NCI-H2196 treated with DMSO at 0.1 percent for 48 hours (cell line): ENCODE measurements around the gene DMRT1.
"Not testable (repeated sequence)": the region's sequence is repeated elsewhere in the genome, so short reads cannot be mapped to it uniquely, and the experiment has no call there.

Experiments used
- DNase-seq: peaks from one replicate; lab custom pipeline; 2025; ENCODE audit not compliant: unreplicated experiment; lab: John Stamatoyannopoulos, UW

DMRT1 gene

DNA sequence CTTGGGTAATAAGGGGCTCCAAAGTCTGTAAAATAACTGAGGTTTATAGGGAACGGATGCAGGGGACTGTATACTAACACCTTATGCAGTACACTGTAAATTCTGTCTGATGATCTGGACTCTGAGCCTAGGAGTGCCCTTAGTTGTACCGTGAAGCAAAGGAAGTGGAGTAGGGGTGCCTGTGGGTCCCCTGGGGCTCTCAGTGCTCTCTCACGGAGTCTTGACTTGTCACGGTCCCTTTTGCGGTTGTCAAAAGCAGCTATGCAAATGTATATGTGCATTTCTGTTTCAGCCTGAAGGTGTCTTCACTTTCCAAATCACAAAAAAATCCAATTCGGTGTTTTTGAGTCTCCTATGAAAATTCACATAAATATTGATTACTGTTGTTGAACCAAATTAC lies 17.8 kb downstream of the DMRT1 start:
- DNase-seq: no peak

GRCh38 chr9:860706-861105 lies 19.2 kb downstream of the DMRT1 start:
- DNase-seq: no peak

- DNase-seq: not testable (repeated sequence)
These were observed 20.0 kb downstream of the DMRT1 start for GRCh38 chr9:861525-861924.

DNA sequence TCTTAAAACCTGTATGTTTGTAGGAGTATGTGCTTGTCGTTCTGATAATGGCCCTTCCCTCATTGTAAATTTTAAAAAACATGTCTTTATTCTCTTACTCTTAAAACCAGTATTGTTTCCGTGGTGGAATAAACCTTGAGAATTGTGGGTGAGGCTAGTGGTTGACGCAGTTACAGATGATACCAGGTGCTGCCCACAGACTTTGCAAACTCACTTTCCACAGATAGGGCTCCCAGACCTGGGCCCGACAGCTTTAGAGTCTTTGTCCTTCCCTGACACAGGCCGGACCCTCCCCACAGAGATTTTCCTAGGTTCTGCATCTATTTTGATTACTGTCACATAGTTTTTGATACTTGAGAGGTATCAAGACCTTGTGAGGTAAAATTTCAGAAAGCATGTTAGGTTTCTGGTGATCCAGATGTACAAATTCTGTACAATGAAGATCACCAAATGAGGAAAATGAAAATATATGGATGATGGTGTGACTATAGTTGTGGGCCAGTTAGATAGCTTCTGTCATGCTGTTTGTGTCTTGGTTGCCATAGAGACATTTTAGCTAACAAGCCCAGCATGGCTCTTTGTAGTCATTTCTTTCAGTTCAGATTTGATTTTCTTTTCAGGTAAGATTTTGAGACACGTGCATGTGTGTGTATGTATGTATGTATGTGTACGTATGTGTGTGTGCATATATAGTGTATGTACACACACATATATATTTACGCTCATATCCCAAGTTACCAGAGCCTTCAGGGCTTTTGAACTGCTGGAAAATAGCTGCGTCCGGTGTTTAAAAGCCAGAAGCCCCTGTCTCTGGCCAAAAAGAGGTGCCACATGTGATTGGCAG lies 33.8 kb downstream of the DMRT1 start:
- no peak for DNase-seq

- DNase-seq: no peak
These were observed 34.9 kb downstream of the DMRT1 start for GRCh38 chr9:876425-876824.

DNA sequence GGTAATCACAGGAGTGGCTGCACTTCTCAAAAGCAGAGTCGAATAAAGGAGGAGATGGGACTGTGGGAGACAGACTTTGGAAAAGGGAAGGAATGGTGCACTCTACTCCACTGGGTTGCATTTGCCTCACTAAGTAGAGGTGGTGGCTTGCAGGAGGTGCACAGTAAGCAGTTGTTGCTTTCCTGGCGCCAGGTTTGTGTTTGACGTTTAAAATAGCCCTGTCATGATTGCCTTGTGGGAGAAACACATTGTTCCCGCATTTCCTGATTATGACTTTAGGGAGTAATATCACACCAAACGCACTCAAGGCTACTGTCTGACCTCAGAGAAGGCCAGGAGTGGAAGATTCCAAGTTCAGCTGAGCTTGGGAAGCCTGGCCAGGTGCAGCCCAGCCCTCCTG lies 36.7 kb downstream of the DMRT1 start:
- no peak for DNase-seq

- DNase-seq: no peak
These were observed 39.2 kb downstream of the DMRT1 start for GRCh38 chr9:880725-881124.

DNA sequence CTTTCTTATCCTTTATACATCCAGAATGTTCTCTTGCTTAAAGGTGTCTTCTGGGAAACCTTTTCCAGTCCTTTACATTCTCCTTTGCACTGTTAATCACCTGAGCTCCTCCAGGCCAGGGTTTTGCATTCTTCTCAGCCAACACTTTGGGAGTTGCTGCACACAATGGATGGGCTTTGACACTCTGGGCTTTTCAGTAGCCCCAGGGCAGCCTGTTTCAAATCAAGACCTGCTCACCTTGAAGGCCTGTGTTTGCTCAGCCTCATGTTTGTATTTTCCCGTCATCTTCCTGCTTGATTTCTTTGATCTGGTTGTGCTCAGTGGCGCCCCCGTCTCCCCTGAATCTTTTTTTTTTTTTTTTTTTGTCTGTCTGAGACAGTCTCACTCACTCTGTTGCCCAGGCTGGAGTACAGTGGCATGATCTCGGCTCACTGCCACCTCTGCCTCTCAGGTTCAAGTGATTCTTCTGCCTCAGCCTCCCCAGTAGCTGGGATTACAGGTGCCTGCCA lies 41.0 kb downstream of the DMRT1 start:
- no peak for DNase-seq

- DNase-seq: no peak
These were observed 41.5 kb downstream of the DMRT1 start for GRCh38 chr9:883011-883410.

DNA sequence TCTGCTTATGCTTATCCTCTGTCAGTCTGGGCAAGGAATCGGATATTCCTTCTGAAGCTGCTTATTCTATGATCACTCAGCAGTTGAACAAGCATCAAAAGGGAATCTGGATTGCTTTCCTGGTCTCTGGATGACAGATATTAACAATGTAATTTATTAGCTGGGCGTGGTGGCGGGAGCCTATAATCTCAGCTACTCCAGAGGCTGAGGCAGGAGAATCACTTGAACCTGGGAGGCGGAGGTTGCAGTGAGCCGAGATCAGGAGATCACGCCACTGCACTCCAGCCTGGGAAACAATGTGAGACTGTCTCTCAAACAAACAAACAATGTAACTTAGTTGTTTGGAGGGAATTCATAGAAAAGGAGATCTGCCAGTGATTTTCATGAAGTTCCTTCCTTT lies 45.4 kb downstream of the DMRT1 start:
- no peak for DNase-seq

DNA sequence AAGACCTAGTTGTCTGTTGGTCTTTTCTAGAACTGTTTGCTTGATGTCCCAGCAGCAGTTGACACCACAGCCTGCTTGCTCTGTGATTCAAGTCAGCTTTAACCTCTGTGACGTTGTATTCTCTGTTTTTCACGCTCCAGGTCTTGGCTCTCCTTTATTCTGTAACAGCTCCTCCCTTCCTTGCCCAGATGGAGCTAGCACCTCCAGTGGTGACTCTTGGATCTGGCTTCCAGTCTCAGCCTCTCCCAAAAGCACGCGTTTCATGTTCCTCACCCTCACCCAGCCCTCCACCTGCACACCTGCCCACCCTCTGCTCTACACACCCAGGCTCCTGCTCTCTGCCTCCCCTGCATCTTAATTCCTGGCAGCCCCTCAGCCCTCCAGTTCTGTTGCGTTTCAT lies 50.6 kb downstream of the DMRT1 start:
- DNase-seq: no peak

DNA sequence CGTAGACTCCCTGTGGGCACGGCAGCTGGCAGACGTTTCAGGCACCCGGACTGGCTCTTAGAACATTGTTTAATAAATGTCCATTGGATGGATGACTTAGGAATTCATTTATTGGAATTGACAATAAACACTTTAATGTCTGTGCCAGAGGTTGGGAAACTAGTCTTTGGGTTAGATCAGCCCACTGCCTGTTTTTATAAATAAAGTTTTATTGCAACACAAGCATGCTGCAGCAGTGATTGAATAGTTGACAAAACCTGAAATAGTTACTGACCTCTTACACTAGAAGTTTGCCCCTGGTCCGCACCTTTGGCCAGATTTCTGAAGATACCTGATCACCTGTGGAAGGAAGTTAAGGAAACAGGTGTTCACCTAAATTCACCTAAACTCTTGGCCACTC lies 51.6 kb downstream of the DMRT1 start:
- DNase-seq: no peak

- DNase-seq: peak; percentile 84
These were observed 52.4 kb downstream of the DMRT1 start for GRCh38 chr9:893843-894420.

DNA sequence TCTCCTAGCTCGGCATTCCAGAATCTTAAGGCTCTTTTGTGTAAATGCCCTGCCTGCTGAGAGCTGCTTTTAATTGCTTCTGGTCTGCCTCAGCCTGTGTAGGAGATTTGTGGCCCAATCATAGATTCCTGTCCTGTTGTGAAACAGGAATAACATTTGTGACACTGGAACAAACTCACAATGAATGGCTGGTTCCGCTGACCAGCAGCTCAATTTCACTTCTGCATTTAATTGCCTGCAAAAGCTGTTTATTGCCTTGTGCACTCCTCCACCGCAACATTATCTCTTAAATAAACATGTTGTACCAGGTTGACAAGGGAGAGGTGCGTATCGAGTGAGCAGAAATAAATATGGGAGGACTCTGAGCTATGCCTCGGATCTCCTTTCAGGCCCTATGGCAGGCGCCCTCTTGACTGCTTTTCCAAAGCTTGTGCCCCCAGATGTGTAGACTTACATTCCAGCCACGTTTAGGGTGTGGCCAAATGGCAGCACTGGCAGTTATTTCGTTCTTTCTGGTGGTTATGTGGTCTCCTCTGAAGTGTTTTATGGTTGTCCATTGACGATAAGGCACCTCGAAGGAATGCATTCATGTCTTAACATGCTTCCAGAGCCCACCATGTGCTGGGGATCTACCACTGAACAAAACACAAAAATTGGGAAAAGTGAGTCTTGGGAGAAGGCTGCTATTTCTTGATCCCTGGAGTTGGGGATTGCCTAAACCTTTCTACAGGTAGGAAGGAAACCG lies 58.1 kb downstream of the DMRT1 start:
- DNase-seq: peak; percentile 61

GRCh38 chr9:903886-904285 lies 62.4 kb downstream of the DMRT1 start:
- DNase-seq: no peak

DNA sequence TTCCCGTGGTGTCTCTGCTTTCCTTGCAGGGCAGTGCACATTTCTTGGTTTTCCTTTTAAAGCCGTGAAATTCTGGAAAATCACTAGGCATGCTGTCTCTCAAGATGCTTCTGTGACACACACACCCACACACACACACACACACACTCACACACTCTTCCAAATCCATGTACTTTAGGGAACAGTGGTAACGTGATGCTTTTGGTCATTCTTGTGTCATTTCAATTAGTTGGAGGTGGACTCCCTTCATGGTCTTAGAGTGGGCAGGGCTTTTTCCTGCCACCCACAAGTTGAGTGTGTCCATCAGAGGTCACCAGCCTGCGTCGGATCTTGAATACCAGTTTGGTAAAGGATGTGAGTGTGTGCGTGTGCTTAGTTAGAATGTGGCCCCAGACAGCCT lies 64.4 kb downstream of the DMRT1 start:
- no peak for DNase-seq

DNA sequence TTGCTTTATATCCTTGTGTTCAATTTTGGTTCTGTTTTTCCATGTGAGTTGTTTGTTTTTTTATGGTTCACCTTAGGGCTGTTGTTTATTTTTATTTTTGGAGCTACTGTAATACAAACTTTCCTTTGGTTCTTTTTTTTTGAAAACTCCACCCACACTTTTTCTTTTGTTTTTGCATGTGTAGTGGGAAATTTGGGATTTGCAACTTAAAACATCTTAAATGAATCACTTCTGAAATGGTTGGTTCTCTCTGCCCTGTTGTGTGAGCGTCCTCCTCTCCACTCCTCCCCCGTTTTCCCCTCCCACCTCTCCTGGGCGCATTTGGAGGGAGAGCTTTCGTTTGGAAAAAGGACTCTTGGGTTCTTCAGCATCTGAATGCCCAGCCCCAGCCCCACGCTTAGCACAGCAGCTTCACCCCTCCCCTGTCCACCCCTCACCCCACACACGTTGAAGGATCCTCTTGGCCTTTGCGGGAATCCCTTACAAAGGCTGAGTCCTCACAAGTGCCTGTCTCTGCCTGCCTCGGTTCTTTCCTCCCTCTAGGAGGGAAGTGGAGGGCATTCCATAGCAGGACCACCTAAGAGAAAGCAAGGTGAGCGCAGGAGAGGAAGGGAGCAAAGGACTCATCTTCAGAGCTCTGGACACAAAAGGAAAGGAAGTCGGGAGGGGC lies 67.2 kb downstream of the DMRT1 start:
- DNase-seq: no peak

GRCh38 chr9:911005-911404 lies 69.5 kb downstream of the DMRT1 start:
- no peak for DNase-seq

DNA sequence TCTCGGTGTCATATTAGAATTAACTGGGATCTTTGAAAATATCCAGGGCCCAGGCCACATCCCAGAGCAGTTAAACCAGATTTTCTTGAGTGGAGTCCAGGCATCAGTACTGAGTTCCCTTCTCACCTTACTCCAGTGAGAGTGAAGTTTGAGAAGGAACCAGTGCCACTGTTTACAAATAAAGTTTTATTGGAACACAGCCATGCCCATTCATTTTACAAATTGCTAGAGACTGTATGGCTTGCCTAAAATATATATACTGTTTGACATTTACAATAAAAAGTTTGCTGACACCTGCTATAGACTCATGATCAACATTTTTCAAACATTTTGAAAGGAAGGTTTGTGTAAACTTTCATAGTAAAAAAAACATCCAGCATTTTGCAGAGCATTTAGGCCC lies 71.3 kb downstream of the DMRT1 start:
- no peak for DNase-seq

DNA sequence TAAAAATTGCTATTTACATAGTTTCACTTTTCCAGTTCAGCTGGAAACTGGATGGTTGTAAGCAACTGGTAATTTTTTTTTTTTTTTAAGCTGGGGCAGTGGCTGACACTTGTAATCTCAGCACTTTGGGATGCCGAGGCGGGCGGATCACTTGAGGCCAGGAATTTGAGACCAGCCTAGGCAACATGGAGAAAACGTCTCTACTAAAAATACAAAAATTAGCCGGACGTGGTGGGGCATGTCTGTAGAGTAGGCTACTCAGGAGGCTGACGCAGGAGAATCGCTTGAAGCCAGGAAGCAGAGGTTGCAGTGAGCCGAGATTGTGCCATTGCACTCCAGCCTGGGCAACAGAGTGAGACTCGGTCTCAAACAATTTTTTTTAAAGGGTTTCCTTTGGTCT lies 72.0 kb downstream of the DMRT1 start:
- DNase-seq: not testable (repeated sequence)

- no peak for DNase-seq
These were observed 76.2 kb downstream of the DMRT1 start for GRCh38 chr9:917730-918129.
